ENCODE measurements around the gene EXOC6. TPM values are rescaled to one million over a fixed set of nuclear protein-coding genes. Genes with fewer than 3 reads are reported as not detected.
A peak's percentile ranks its signal among the peaks of the same experiment; 100 is the strongest.

The EXOC6 gene
- total RNA-seq, 8 experiments from 2014 or later, result 1.9 to 24.3 (median 14.6) TPM

DNA sequence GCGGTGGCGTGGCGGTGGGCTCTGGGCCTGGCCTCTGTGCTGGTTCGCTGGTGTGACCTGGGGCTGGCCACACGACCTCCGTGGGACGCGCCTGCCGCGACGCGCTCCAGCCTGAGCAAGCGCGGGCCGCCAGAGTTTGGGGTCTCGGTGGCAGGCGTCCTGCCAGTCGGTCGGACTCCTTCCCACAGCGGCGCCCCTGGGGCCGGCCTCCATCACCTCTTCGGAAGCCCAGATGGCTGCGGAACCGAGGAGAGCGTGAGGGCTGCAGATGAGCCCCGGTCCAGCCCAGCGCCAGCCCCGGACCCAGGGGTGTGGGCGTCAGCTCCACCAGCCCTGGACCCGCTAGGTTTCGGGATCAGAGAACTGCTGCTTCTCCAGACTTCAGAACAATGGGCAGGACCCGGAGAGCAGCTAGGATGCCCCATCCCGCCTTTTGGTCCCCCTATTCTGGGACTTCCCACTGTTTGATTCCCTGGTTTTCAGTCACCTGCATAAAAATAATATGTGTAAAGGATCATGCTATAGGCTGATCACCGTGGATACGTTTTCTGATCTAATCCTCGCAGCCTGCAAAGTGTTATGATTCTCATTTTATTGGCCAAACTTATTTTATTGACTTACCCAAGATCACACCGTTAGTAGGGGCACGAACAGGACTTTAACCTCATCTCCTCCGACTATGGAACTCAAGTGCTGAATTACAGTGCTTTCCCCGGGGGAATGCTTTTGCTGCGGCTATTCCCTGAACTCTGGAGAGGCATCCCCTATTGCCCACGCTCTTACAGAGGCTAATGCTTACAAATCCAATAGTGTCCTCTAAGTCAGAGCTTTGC is 215.0 kb downstream of the EXOC6 start:
- peak overlapping the region in 3 of 5 donors; percentile 15 to 27 (median 23) for H3K4me3 ChIP-seq
- H3K4me1 ChIP-seq (replicated peaks in 1 of 2), result no peaks in the 10 kb centered on the region
- no peak for ATAC-seq (replicated peaks in 6 of 8)
- no peak overlapping the region for H3K27ac ChIP-seq
- WGBS, 10 experiments, result 20 to 66% (median 27%) methylated on average over 1 to 15 of the region's 43 CpGs; no CpG with 5 or more reads in 1 of the 10 experiments
- in situ Hi-C loops (cut with MboI; ENCODE audit: low pct_unique_long_range_greater_than_20kb in 2 of 9, low sequenced_read_pairs in 9 of 9, unreplicated experiment in 9 of 9), result loop anchor here in 1 of 9 experiments (25.0 kb wide), 1 partner anchor 176 kb away; no protein-coding TSS in a partner anchor

DNA sequence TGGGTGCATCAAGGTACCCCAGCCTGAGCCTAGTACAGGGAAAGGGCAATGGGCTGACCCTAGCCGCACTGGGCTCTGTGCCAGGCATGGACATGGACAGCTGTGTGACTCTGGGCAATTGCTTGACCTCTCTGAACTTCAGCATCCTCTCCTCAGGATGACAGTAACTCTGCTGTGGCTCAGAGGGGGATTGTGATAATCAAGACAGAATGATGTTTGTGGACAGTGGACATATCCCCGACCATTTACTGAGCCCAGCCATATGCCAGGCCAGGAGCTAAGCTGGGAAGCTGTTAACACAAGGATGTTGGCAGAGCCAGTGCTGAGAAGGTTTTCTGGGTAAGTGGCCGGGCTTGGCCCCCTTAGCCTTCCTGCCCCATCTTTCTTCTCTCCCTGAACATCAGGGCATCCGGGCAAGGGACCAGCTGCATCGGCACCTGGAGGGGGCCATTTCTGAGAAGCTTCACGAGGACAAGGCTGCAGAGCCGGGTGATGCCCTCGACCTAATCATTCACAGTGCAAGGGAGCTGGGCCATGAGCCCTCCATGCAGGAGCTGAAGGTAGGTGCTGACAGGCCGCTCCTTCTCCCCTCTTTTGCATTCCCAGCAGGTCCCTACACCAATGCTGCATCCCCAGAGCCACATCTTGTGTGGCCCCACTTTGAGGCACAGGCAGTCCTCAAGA is 215.8 kb downstream of the EXOC6 start:
- H3K4me1 ChIP-seq (replicated peaks in 1 of 2), result no peaks in the 10 kb centered on the region
- 19 to 94% (median 72%) methylated on average over 1 to 5 of the region's 9 CpGs; no CpG with 5 or more reads in 4 of the 10 experiments for WGBS, 10 experiments
- H3K4me3 ChIP-seq, result no peak overlapping the region
- no peak for ATAC-seq (replicated peaks in 6 of 8)
- in situ Hi-C loops (cut with MboI; ENCODE audit: low pct_unique_long_range_greater_than_20kb in 2 of 9, low sequenced_read_pairs in 9 of 9, unreplicated experiment in 9 of 9), result loop anchor here in 1 of 9 experiments (25.0 kb wide), 1 partner anchor 177 kb away; no protein-coding TSS in a partner anchor
- H3K27ac ChIP-seq, result no peak overlapping the region

DNA sequence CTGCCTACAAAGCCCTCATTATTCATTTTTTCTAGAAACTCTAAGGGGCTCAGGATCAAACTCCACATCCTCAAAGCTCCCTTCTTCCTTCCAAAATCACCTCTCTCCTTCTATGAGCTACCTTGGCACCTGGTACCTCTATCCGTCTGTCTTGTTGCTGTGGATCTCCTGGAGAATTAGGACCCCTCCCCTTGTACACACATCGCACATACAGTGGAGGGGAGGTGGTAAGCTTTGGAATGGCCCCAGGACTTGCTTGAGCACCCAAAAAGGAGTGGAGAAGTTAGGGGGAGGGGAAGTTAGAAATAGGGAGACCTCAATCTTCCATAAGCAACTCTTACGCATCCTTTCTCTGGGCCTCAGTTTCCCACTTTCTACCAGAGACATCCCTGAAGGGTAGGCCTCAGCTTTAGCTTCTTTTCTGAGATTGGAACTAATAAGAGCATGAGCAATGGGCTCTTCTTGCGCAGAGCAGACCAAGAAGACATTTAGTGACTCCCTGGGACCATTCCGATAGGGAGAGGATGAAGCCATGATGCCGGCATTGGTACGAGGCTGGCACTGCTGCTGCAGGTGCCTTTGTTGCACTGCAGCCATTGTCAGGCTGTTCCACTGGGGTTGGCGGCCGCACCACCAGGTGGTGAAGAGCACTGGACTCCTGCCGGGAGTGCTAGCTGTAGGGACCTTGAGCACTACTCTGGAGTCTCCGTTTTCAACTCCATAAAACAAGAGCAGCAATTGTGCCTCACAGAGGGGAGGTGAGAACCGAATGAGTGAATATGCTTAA is 216.7 kb downstream of the EXOC6 start:
- no peak overlapping the region for H3K4me3 ChIP-seq
- WGBS, 10 experiments, result 33 to 100% (median 81%) methylated on average over 1 to 9 of the region's 12 CpGs; no CpG with 5 or more reads in 2 of the 10 experiments
- ATAC-seq (replicated peaks in 6 of 8), result no peak

DNA sequence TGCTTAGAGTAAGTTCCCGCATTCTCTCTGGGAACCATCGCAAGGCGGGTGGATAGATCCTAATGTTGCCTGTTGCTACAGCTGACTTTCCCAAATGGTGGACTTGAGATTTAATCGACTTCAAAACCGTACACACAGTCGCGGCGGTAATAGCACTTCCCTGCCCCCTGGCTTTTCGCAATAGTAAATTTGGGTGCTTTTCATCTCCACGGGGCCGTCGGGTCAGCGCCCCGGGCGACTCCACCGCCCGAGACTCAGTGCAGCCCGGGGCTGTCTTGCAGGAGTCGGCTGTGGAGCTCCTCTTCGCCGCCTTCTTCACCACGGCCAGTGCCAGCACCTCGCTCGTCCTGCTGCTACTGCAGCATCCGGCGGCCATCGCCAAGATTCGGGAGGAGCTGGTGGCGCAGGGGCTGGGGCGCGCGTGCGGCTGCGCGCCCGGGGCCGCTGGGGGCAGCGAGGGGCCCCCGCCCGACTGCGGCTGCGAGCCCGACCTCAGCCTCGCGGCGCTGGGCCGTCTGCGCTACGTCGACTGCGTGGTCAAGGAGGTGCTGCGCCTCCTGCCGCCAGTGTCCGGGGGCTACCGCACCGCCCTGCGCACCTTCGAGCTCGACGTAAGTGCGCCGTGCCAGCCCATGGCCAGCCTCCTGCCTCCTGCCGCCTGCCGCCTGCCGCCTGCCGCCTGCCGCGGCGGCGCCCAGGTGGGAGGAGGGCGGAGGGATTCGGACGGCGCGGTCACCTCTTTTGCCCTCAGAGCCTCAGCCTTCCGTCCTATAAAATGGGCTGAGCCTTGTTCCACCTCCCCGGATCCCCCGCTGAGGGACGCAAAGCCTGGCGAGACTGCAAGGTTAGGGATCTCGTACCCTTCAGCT is 217.6 kb downstream of the EXOC6 start:
- in situ Hi-C loops (cut with MboI; ENCODE audit: low pct_unique_long_range_greater_than_20kb in 2 of 9, low sequenced_read_pairs in 9 of 9, unreplicated experiment in 9 of 9), result loop anchor here in 1 of 9 experiments (25.0 kb wide), 1 partner anchor 179 kb away; no protein-coding TSS in a partner anchor
- Histone ChIP-seq H3K27ac (no peak overlapping the region), H3K4me1 (replicated peaks in 1 of 2) (peaks cover 0 to 4% of the 10 kb centered on the region in 2 donors), H3K4me3 (peak overlapping the region in 1 of 5 donors; percentile 13)
- 0 to 70% (median 46%) methylated on average over 1 to 14 of the region's 81 CpGs; no CpG with 5 or more reads in 5 of the 10 experiments for WGBS, 10 experiments
- peak in 1 of 8 experiments; percentile 16 for ATAC-seq (replicated peaks in 6 of 8)

More for the DNA sequence above, 216.7 kb downstream of the EXOC6 start:
- no peak overlapping the region for H3K27ac ChIP-seq
- no peaks in the 10 kb centered on the region for H3K4me1 ChIP-seq (replicated peaks in 1 of 2)
- in situ Hi-C loops (cut with MboI; ENCODE audit: low pct_unique_long_range_greater_than_20kb in 2 of 9, low sequenced_read_pairs in 9 of 9, unreplicated experiment in 9 of 9), result loop anchor here in 1 of 9 experiments (25.0 kb wide), 1 partner anchor 178 kb away; no protein-coding TSS in a partner anchor

DNA sequence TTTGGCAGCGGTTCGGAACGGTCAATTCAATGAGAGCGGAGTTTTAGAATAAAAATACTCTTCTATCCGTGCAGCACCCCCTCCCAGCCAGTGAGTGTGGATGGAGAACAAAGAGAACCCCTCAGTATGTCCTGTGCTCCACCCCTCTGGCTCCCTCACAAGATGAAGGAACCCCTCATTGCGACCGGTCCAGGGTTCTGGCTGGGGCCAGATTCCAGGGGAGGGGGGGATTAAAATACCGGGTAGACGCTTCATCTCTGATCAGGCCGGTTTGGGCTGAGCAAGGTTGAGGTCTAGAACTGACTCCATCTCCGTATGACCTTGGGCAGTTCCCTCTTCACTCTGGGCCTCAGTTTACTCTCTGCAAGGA is 218.2 kb downstream of the EXOC6 start:
- 0 to 100% (median 35%) methylated on average over 1 to 4 of the region's 11 CpGs; no CpG with 5 or more reads in 5 of the 10 experiments for WGBS, 10 experiments
- ATAC-seq (replicated peaks in 6 of 8), result no peak

DNA sequence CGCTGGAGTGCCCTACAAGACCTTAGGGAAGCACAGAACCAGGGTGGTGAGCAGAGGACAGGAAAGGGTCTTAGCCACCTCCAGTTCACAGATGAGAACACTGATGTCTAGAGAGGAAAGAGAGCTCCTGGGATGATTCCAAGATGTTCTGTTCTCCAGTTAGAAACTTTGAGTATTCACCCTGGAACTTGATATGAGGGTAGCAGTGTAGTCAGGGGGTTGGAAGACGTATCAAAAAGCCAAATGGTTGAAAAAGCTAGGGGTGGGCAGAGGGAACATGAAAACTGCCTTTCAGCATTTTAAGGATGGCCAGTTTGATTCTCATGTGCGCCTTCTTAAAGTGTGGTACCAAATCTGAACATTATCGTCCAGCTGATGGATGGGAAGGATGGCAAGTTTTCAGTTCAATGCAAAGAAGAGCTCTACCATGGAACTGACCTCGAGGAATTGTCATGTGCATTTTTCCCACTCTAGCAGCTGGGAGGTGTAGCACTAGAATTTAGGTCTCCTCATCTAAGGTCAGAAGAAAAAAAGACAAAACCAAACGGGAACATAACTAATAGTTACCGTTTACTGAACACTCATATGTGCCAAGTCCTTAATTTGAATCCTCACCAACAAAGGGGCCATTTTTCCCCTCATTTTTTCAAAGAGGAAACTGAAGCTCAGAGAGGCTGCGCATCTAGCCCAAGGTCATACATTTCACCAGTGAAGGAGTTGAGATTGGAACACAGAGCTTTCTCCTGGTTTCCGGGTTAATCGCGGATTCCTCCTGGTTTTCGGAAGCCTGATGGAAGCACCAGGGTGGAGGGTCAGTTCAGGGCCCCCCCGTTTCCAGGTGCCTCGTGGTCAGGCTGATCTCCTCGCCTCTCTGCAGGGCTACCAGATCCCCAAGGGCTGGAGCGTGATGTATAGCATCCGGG is 219.4 kb downstream of the EXOC6 start:
- Histone ChIP-seq H3K4me3 (peak overlapping the region; percentile 34 to 42 (median 37)), H3K4me1 (replicated peaks in 1 of 2) (peaks cover 0 to 8% of the 10 kb centered on the region in 2 donors), H3K27ac (no peak overlapping the region)
- no peak for ATAC-seq (replicated peaks in 6 of 8)
- 0 to 63% (median 21%) methylated on average over 1 to 10 of the region's 17 CpGs; no CpG with 5 or more reads in 1 of the 10 experiments for WGBS, 10 experiments
- in situ Hi-C loops (cut with MboI; ENCODE audit: low pct_unique_long_range_greater_than_20kb in 2 of 9, low sequenced_read_pairs in 9 of 9, unreplicated experiment in 9 of 9), result loop anchor here in 1 of 9 experiments (25.0 kb wide), 1 partner anchor 180 kb away; no protein-coding TSS in a partner anchor

More for the DNA sequence above, 218.2 kb downstream of the EXOC6 start:
- peaks cover 0 to 8% of the 10 kb centered on the region in 2 donors for H3K4me1 ChIP-seq (replicated peaks in 1 of 2)
- no peak overlapping the region for H3K27ac ChIP-seq
- H3K4me3 ChIP-seq, result no peak overlapping the region
- in situ Hi-C loops (cut with MboI; ENCODE audit: low pct_unique_long_range_greater_than_20kb in 2 of 9, low sequenced_read_pairs in 9 of 9, unreplicated experiment in 9 of 9), result loop anchor here in 1 of 9 experiments (25.0 kb wide), 1 partner anchor 179 kb away; no protein-coding TSS in a partner anchor

DNA sequence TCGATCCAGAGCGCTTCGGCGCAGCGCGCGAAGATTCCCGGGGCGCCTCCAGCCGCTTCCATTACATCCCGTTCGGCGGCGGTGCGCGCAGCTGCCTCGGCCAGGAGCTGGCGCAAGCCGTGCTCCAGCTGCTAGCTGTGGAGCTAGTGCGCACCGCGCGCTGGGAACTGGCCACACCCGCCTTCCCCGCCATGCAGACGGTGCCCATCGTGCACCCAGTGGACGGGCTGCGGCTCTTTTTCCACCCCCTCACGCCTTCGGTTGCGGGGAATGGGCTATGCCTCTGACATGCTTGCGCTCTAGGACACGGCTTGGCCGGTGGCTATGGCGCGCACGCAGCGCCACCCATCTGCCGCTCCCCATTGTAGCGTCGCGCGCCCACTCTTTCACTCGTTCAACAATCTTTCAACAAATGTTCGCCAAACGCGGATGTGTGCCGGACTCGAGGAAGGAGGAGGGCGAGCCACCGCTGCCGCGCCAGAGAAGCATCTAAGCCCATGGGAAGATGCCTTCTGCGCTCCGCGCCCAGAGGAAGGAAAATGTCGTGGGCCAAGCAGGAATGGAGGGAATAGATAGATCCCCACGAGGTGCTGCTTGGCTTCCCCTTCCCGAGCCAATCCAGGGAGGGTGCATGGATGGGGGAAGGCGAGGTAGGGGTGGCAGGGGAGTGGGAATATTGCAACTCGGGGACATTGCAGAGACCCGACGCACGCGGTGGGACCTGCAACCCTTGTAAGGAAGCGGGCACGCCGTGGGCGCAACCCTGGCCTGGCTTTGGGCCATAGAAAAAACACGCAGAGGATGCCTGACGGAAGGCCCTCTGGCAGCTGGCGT is 220.3 kb downstream of the EXOC6 start:
- WGBS, 10 experiments, result 6 to 61% (median 14%) methylated on average over 2 to 27 of the region's 73 CpGs; no CpG with 5 or more reads in 4 of the 10 experiments

DNA sequence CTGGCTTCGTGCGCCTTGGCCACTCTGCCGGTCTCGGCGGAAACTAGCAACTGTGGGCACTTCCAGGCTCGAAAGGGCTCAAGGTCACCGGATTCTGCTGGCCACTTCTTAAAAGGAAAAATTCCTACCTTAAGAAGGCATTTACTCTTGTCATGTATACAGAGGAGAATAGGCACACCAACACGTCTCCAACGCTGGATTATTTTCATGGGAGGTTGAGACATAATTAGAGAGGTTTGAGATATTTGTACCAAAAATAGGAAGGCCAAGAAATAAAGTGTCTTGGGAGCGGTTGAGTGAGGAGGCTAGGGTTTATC is 220.9 kb downstream of the EXOC6 start:
- Histone ChIP-seq H3K4me1 (replicated peaks in 1 of 2) (peaks cover 0 to 8% of the 10 kb centered on the region in 2 donors), H3K4me3 (no peak overlapping the region), H3K27ac (no peak overlapping the region)
- 14 to 83% (median 56%) methylated on average over 2 to 10 of the region's 10 CpGs; no CpG with 5 or more reads in 6 of the 10 experiments for WGBS, 10 experiments
- no peak for ATAC-seq (replicated peaks in 6 of 8)
- in situ Hi-C loops (cut with MboI; ENCODE audit: low pct_unique_long_range_greater_than_20kb in 2 of 9, low sequenced_read_pairs in 9 of 9, unreplicated experiment in 9 of 9), result loop anchor here in 1 of 9 experiments (25.0 kb wide), 1 partner anchor 182 kb away; no protein-coding TSS in a partner anchor

More for the DNA sequence above, 220.3 kb downstream of the EXOC6 start:
- in situ Hi-C loops (cut with MboI; ENCODE audit: low pct_unique_long_range_greater_than_20kb in 2 of 9, low sequenced_read_pairs in 9 of 9, unreplicated experiment in 9 of 9), result loop anchor here in 1 of 9 experiments (25.0 kb wide), 1 partner anchor 181 kb away; no protein-coding TSS in a partner anchor
- H3K27ac ChIP-seq, result no peak overlapping the region
- peaks cover 0 to 8% of the 10 kb centered on the region in 2 donors for H3K4me1 ChIP-seq (replicated peaks in 1 of 2)
- ATAC-seq (replicated peaks in 6 of 8), result peak in 7 of 8 experiments; percentile 2 to 86 (median 76)
- peak overlapping the region; percentile 34 to 42 (median 37) for H3K4me3 ChIP-seq

DNA sequence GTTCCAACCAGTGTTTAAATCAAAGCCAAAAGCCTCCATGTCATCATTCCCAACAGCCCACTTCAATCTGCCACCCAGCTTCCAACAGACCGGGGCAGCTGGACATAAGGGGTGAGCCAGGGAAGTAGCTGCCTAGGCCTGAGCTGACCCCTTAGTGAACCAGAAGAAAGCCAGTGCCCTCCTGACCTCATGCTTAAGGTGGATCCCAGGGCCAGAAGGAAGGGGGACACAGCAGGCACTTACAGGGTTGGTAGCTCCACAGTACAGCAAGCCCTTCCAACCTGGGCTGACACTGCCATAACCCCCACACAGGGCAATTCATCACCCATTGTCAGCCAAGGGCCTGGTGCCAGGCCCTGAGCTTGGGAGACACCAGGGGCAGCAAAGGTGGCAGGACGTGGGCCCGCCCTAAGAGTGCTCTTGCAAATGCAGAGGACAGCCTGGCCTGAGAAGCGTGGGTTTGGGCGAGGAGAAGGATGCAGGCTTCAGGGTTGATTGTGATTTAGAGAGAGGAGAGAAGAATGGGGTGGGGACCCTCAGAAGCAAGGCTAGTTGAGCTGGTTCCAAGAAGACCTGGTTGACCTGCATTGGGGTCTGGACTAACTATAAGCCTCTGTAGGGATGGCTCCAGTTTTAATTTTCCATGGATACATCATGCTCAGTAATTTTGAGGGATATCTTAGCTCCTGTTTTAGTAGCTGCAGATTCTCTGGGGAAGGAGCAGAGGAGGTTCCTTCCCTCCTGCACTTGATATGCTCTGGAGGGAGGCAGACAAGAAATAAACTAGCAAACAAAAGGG is 222.3 kb downstream of the EXOC6 start:
- ATAC-seq (replicated peaks in 6 of 8), result no peak
- in situ Hi-C loops (cut with MboI; ENCODE audit: low pct_unique_long_range_greater_than_20kb in 2 of 9, low sequenced_read_pairs in 9 of 9, unreplicated experiment in 9 of 9), result loop anchor here in 1 of 9 experiments (25.0 kb wide), 1 partner anchor 183 kb away; no protein-coding TSS in a partner anchor
- Histone ChIP-seq H3K4me1 (replicated peaks in 1 of 2) (peaks cover 0 to 8% of the 10 kb centered on the region in 2 donors), H3K4me3 (no peak overlapping the region), H3K27ac (no peak overlapping the region)
- 38 to 100% (median 83%) methylated on average over 1 of the region's 5 CpGs; no CpG with 5 or more reads in 7 of the 10 experiments for WGBS, 10 experiments
